RWPE2 (cell line): ENCODE measurements around the gene PIM3.

Source experiments
- ATAC-seq: fragments of 200-7000 bp; cut with Tn5 transposase; 3 replicates; pipeline ENCODE4 v1.9.1; 2021; ENCODE audit warnings: low read depth
- DNase-seq: peaks from one replicate; pipeline ENCODE4 v3.0.0-alpha.2; 2020; ENCODE audit warnings: low spot score
- H3K27ac ChIP-seq: fragments of 450-650 bp; 2 replicates; pipeline ENCODE4 v1.5.1; 2017; ENCODE audit warnings: mild to moderate bottlenecking; ENCODE audit not compliant: poor library complexity, severe bottlenecking
- H3K27me3 ChIP-seq: fragments of 250-450 bp; sonication (Bioruptor Pico); 2 replicates; pipeline ENCODE4 v1.5.1; 2021; ENCODE audit warnings: mild to moderate bottlenecking, moderate library complexity; ENCODE audit not compliant: insufficient read depth, poor library complexity, severe bottlenecking
- H3K36me3 ChIP-seq: fragments of 250-450 bp; sonication (Bioruptor Pico); 2 replicates; pipeline ENCODE4 v1.5.1; 2020; ENCODE audit warnings: low read depth, mild to moderate bottlenecking, moderate library complexity
- H3K4me1 ChIP-seq: fragments of 250-450 bp; sonication (Bioruptor Pico); 2 replicates; pipeline ENCODE4 v1.5.1; 2021; ENCODE audit warnings: mild to moderate bottlenecking, moderate library complexity; ENCODE audit not compliant: insufficient read depth, poor library complexity, severe bottlenecking
- H3K4me3 ChIP-seq: fragments of 250-450 bp; sonication (Bioruptor Pico); 2 replicates; pipeline ENCODE4 v1.5.1; 2021; ENCODE audit warnings: mild to moderate bottlenecking, moderate library complexity; ENCODE audit not compliant: severe bottlenecking
- H3K9me3 ChIP-seq: fragments of 250-450 bp; sonication (Bioruptor Pico); 2 replicates; pipeline ENCODE4 v1.5.1; 2021; ENCODE audit warnings: mild to moderate bottlenecking, moderate library complexity; ENCODE audit not compliant: severe bottlenecking
- TF ChIP-seq, protein P1 (sequence below): fragments of 450-650 bp; IDR thresholded peaks from one replicate; pipeline ENCODE4 v1.5.1; 2017; ENCODE audit warnings: mild to moderate bottlenecking, moderate library complexity; ENCODE audit not compliant: poor library complexity, severe bottlenecking

The PIM3 gene

DNA sequence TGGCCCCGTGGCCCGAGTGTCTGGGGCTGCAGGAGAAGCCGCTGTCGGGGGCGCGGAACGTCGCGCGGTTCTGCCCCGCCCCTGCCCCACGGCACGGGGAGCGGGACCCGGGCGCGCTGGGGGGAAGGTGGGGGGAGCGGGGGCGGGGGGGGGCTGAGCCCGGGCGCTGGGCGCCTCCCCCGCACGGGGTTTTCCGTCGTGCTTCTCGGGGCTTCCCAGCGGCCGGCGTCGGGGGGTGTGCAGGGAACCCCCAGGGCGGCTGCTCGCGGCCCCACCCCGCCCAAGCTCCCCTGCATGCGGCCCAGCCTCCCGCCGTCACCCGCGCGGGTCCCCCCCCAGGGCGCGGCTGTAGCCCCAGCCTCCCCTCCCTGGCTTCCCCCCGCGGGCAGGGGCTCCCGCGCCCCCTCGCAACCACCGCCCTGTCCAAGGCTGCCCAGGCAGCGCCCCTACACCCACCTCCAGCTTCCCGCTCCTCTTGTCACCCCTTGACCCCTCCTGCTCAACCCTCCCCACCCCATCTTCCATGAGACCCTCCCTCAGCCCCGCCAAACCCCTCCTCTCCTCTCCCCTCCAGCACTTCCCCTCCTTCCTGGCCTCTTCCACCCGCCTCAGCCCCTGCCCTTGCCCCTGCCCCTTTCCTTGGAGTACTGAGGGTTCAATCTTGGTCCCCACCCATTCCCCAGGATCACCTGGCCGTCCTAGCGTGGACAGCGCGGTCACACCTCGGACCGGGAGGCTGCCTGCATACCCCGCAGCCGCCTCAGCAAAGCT is 50.3 kb downstream of the PIM3 start:
- no peaks in the 10 kb centered on the region for H3K4me1 ChIP-seq
- ATAC-seq = no peak
- H3K9me3 ChIP-seq = no peaks in the 10 kb centered on the region

DNA sequence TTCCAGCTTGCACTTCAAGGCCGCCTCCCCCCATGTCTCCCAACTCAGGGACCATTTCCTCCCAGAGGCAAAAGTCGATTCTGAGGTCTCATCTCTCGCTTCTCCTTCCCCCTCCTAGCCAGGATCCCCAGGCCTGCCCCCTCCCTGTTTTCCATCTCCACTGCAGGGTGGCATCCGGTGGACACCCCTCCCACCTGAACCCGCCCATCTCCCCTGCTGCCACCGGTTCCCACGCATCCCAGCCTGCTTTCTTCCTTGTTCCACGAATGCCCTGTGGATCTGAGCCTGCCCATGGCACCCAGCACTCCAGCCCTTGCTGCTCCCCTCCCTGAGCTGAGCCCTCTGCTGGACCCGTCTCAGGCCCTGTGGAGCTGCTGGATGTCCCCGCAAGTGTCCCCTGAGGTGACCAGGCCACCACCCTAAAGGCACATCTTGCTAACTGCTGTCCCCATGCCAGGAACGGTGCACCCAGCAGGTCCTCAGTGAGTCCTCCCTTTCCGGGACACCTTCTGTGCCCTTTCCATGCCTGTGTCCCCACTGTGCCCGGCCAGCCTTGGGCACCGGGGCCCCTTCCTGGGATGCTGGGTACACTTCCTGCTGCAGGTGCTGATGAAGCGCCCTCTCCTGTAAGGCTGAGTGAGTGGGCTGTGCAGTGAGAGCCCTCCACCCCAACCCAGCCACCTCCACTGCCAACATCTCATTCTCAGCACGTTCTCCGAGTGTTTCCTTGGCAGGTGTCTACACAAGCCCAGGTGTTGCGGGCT is 51.1 kb downstream of the PIM3 start:
- TF ChIP-seq, protein P1, sequence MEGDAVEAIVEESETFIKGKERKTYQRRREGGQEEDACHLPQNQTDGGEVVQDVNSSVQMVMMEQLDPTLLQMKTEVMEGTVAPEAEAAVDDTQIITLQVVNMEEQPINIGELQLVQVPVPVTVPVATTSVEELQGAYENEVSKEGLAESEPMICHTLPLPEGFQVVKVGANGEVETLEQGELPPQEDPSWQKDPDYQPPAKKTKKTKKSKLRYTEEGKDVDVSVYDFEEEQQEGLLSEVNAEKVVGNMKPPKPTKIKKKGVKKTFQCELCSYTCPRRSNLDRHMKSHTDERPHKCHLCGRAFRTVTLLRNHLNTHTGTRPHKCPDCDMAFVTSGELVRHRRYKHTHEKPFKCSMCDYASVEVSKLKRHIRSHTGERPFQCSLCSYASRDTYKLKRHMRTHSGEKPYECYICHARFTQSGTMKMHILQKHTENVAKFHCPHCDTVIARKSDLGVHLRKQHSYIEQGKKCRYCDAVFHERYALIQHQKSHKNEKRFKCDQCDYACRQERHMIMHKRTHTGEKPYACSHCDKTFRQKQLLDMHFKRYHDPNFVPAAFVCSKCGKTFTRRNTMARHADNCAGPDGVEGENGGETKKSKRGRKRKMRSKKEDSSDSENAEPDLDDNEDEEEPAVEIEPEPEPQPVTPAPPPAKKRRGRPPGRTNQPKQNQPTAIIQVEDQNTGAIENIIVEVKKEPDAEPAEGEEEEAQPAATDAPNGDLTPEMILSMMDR = no peak
- Histone ChIP-seq H3K4me1 (peaks cover 3% of the 10 kb centered on the region), H3K36me3 (no peaks in the 10 kb centered on the region), H3K9me3 (no peaks in the 10 kb centered on the region), H3K4me3 (no peak overlapping the region), H3K27me3 (peaks cover 37% of the 10 kb centered on the region), H3K27ac (no peak overlapping the region)
- ATAC-seq = no peak
- DNase-seq = no peak

More for the DNA sequence above, 50.3 kb downstream of the PIM3 start:
- H3K27ac ChIP-seq = no peak overlapping the region
- DNase-seq = no peak
- TF ChIP-seq, protein P1 = no peak
- H3K36me3 ChIP-seq = no peaks in the 10 kb centered on the region
- no peak overlapping the region for H3K4me3 ChIP-seq
- peaks cover 37% of the 10 kb centered on the region for H3K27me3 ChIP-seq

DNA sequence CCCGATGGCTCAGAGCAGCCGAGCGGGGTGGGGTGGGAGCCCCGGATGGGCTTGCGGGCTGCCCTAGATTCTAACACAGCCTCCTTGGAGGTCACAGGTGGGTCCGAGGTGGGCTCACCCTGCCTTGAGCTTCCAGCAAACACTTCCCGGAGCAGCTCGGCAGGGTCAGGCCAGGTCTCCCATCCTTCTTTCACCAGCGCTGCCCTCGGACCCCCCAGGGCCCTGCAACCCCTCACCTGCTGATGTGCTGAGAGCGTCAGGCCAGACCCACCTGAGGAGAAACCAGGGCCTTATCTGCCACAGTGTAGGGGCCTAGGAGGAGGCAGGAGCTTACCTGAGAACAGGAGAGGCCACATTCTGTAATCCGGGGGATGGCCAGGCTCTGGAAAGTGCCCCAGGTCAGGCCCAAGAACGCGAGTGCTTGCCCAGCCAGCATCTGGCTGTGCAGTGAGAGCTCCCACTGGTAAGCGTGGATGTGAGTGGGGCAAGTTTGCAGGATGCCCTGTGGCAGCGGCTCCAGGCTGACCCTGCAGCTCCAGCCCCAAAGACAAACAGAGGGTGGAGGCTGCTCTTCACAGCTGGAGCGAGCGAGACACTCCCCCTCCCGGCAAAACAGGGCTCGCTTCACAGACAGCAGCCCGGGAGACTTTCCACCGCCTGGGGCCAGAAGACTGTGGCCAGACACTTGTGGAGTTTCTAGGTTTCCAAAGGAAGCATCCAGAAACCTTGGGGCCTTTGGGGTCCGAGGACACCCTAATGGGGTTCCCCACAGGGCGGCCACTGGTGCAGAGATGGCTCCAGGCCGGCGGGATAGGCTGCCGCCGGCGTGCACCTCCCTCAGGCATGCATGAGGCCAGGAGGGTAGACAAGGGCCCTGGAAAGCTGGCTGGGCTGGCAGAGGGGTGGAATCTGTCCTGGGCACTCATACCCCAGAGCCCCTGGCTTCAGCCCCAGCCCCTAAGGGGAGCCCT is 51.9 kb downstream of the PIM3 start, which contains the start of gene IL17REL:
Gene IL17REL (minus strand): TSS at position 555 of the 971 bp plus-strand sequence. CDS start 119 bp downstream, at position 436.
- no peaks in the 10 kb centered on the region for H3K36me3 ChIP-seq
- ATAC-seq (no peak), DNase-seq (peak; percentile 64)
- H3K9me3 ChIP-seq = no peaks in the 10 kb centered on the region
- no peak within 1 kb of the TSS for H3K4me3 ChIP-seq
- peaks cover 7% of the 10 kb centered on the region for H3K4me1 ChIP-seq
- H3K27ac ChIP-seq = no peak within 1 kb of the TSS
- peaks cover 37% of the 10 kb centered on the region for H3K27me3 ChIP-seq
- TF ChIP-seq, protein P1 = no peak
